NCI-H128 (cell line): ENCODE measurements around the gene GFPT2.

Source experiments
- DNase-seq: peaks from one replicate; lab custom pipeline; 2025; ENCODE audit not compliant: unreplicated experiment; lab: John Stamatoyannopoulos, UW

The GFPT2 gene

DNA sequence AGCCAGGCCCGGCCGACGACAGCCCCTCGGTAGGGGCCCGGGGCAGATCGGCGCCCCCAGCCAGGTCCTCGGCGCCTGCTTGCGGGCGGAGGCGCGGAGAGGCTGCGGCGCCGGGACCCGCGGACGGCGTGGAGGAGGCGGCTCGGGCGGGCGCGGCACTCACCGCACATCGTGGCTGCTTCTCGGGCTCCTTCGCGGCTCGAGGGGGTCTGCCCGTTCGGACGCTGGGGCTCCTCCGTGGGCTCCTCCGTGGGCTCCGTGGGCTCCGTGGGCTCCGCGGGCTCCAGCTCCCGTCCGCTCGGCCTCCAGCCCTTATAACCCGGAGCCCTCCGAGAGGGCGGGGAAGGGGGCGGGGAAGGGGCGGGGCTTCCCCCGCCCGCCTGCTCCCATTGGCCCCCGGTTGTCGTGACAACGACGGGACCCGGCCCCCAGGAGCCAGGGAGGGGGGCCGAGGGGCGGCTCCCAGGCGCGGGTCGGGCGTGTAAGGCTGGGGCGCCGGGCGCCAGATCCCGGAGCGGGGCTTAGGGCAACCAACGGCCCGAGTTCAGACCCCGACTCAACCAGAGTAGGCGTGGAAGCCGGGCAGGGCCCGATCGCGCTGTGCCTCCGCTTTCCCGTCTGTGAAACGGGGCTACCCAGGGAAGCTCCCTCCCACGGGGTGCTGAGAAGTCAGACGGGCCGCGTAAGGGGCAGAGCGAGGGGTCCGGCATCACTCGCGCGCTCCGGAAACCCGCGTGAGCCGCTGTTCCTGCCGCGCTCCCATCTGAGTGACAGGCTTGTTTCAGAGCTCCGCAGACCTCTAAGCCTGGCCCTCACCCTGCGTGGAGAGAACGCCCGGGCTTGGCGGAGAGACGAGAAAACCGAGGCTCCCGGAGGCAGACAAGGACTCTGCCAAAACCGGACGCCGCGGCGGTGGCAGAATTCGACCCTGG is at the start of gene GFPT2:
TSS of gene GFPT2 (minus strand) at position 289 of the 932 bp plus-strand sequence. CDS start at position 170, 119 bp downstream.
- peak; percentile 28 for DNase-seq

GRCh38 chr5:180402716-180403115 is 49.6 kb upstream of the GFPT2 start:
- no peak for DNase-seq

DNA sequence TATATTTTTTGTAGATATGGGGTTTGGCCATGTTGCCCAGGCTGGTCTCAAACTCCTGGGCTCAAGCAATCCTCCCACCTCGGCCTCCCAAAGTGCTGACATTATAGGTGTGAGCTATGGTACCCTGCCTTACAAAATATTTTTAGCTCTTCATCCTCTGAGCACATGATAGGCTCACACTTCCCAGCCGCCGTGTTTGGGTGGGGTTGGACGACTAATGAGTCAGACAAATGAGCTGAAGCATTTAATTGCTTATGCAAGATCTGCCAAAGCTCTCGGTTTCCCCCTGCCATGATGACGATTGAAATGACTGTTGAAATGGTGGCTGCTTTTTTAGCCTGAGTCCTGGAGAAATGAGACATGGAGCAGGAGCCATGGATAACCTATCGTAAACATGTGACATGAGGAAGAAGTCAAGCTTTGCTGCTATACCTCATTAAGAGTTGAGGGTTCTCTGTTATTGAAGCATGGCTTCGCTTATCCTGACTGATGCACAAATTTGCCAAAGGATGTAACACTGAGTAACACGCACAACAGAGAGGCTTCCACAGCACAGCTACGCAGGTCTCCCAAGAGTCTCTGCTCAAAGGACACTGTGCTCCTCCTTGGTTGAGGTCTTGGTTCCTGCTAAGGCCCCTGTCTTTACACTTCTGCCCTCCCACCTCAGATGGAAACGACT is 48.2 kb upstream of the GFPT2 start:
- no peak for DNase-seq

DNA sequence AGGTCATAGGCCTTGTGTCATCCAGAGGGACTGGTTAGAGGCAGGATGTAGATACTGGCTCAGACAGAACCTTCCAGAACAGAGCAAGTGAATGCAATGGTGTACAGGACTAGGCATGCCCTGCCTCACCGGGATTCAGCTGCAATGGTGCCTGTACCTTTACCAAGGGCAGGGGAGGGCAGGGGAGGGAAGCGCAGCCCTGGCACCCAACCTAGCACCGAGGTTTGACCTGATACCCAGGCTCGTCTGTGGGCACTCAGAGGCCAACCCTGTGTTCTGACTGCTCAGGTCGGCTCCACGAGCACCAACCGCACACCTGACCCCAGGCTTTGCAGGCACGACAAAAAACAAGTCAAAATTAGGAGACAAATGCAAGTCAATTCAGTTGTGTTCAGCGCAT is 47.3 kb upstream of the GFPT2 start:
- no peak for DNase-seq

- DNase-seq, result no peak
Observed at GRCh38 chr5:180399401-180400215, 46.5 kb upstream of the GFPT2 start.

DNA sequence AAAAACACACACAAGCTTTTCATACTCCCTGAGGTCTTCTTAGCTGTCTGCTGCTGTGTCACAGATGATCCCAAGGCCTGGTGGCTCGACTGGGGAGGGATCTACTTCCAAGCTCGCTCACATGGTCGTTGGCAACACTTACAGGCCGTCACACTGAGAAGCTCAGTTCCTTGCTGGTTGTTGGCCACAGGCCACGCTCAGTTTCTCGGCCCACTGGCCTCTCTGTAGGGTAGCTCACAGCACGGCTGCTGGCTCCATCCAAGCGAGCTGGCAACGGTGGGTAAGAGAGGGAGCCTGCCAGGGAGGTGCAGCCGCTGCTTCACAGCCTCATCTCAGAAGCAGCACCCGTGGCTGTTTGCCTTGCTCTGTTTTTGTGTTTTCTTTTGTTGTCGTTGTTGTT is 43.8 kb upstream of the GFPT2 start:
- no peak for DNase-seq

DNA sequence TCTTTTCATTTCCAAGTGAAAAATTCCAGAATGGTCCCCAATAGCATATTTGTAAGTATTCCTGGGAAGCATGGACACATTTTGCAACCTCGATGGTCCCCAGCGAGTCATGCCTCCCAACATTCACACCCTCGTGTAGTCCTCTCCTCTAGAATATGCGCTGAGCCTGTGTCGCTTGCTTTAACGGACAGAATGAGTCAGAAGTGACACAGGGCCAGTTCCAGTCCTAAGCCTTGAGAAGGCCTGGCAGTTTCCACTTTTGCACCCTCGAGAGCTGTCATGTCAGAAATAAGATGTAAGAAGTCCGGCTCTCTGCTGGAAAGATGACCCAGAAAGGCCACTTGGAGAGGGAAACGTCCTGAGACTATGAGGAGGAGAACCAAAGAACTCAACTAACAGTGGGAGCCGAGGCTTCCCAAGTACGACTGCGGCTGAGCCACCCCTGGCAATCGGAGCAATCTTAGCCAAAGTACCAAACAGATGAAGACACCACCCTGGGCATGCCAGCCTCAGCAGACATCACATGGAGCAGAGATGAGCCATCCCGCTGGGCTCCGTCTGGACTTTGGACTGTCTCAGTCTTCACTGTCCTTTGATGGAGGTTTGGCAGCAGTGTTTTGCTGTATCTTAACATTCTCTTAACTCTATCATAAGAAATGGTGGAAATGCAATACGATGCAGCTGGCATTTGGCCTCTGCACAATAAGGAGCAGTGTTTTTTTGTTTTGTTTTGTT is 42.6 kb upstream of the GFPT2 start:
- DNase-seq, result no peak

DNA sequence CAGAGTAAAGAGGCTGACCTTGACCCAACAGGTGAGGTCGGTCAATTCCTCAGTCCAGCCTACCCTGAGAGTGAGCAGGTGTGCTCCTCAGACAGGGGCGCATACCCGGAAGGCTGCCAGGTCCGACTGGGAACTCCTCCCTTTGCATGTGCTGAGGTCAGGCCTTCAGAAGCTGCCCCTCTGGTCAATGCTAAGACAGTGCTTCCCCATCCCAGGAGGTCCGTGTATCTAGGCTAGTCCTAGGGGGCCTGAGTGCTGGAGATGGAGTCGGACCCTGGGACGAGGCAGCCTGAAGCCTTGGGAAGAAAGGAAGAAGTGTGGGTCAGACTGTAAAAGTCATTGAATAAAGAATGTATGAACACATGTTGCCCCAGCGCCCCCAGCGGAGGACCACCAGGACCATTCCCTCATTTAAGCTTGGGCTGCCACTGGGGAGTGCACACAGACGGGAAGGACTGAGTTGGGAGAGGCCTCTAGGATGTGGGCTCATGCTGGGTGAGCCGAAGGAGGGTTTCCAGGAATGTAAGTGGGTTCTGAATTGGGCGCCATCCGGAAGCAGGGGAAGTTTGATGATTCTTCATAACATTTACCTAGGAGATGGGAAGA is 41.0 kb upstream of the GFPT2 start:
- no peak for DNase-seq

GRCh38 chr5:180391276-180391675 is 38.1 kb upstream of the GFPT2 start:
- no peak for DNase-seq

DNA sequence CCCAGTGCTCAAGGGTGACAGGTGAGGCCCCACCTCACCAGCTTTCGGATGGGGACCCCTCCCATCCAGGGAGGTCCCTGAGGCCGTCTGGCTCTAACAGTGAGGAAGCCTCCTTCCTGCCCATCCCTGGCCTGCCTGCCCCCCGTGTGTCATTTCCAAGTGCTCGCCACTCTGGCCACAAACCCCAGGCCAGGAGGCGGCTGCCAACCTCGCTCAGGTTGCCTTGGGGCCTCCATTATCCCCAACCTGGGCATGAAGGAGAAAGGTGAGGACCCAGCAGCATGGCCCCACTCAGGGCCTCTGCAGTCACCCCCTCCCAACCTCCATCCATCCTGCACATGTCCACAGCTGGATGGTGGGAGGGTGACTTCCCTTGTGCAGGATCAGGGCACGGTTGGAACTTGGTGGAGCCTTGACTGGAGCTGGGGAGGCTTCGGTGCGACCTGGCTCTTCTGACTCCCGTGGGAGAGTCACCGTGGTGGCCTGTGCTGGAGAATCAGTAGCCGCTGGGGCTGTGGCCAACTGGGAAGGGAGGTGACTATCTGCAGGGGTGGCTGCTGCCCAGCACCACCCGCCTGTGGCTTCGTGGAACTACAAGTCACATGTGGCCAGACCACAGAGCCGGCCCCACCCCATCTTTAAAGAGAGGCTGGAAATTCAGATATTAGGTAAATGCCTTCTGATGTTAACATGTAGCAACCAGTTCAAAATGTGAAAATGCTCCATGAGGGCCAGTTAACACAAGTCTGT is 37.5 kb upstream of the GFPT2 start:
- DNase-seq, result no peak

- DNase-seq, result no peak
Observed at GRCh38 chr5:180389252-180390101, 36.3 kb upstream of the GFPT2 start.

- DNase-seq, result no peak
Observed at GRCh38 chr5:180387798-180388197, 34.7 kb upstream of the GFPT2 start.

- DNase-seq, result no peak
Observed at GRCh38 chr5:180382926-180383325, 29.8 kb upstream of the GFPT2 start.

- no peak for DNase-seq
Observed at GRCh38 chr5:180381851-180382480, 28.8 kb upstream of the GFPT2 start.

DNA sequence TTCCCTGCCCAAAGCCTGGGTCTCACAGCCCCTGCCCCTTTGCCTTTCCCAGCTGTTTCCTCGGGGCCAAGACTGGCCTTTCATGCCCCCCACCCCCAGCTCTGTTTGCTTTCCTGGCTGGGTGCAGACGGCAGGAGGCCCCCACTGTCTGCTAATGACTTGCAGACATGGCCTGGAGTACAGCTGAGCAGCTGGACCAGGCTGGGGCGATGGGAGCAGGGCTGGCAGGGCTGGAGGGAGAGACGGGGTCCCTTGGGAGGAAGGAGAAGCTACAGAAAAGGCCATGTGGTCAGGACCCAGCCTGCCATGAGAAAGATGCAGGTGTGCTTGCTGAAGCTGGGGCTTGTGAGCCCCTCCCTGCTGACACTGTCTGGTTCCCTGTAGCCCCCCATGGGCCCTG is 28.3 kb upstream of the GFPT2 start:
- DNase-seq, result no peak

DNA sequence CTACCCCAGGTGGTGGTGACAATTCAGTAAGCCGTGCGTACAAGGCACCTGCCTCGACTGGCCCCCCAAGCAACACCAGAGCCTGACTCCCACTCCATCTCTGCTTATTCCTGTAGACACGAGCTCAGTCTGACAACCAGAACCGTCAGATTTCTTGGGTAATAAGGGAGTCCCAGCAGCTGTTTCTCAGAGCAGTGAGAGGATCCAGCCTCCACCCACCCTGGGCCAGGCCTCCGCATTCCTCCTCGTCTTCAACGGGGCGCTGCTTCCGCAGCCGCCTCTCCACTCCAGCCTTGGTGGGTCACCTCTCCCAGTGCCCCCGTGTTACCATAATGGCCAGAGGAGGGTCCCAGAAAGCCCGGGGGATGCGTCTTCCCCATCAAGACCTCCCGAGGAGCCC is 27.7 kb upstream of the GFPT2 start:
- DNase-seq, result no peak

GRCh38 chr5:180380441-180380840 is 27.3 kb upstream of the GFPT2 start:
- DNase-seq, result no peak

DNA sequence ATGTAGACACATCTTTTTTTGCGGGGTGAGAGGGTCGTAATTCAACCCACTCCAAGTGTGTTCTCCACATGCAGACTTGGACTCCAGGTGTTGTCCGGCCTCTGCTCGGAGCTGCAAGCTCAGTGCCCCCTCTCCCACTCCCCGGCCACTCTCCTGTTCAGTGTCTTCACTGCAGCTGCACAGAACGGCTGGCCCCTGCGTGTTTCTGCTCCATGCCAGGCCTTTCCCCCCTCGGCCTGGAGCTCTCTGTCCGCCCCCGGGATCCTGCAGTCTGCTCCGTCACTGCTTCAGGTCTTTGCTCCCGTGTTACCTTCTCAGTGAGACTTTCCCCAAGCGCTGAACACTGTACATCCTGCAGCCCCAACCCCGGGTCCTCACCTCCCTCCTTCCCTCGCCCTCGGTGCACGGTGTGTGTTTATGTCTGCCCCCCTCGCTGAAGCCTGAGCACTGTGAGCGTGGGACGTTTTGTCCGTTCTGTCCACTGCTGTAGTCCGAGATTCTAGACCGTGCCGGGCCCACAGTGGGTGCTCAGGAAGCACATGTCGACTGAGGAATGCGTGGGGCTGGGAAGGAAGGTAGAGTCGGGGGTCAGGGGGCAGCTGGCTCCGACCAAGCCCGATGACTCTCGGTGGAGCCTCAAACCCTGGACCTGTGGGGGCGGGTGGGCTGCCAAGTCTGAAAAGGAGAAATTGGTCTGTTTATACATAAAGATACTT is 26.4 kb upstream of the GFPT2 start:
- DNase-seq, result no peak
